ENCODE data around the gene PEX5L.

DNA sequence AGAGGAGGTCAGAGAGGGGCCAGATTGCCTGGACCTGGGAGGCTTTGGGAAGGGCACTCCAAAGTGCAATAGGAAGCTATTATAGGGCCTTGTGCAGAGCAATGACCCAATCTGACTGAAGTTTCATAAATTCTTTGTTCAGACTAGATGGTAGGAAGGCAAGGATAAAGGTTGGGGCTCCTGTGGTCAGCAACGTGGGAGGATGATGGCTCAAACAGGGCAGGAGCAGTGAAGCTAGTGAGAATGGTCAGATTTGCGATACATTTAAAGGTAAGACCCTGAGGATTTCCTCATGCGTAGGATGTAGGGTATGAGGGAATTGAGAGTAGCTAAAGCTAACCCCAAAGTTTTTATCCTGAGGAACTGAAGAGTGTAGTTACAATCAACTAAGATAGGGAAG, 244.9 kb downstream of the PEX5L start:
- TF ChIP-seq POLR2A (IDR thresholded peaks at IDR 0.05; ENCODE audit: low read depth, low read length) (no peak), TAF1 (IDR thresholded peaks at IDR 0.05; ENCODE audit: borderline replicate concordance, low read depth, low read length) (no peak), POLR2AphosphoS5 (IDR thresholded peaks at IDR 0.05; ENCODE audit: low read depth, low read length) (no peak)
